Epithelial cell of esophagus (primary cell): ENCODE results near the gene APOBEC3B.

Source experiments
- DNase-seq: peaks from one replicate; pipeline ENCODE4 v3.0.0; 2010; ENCODE audit warnings: low read depth
- H3K4me3 ChIP-seq: 2 replicates; pipeline ENCODE4 v1.5.1; 2011; ENCODE audit warnings: mild to moderate bottlenecking, low read length, control low read depth
- CTCF ChIP-seq: IDR thresholded peaks from 2 replicates; pipeline ENCODE4 v1.5.1; 2011; ENCODE audit warnings: low read depth, mild to moderate bottlenecking, low read length, control low read depth, inconsistent platforms; ENCODE audit not compliant: insufficient read depth; ENCODE audit errors: missing control alignments

Gene APOBEC3B

DNA sequence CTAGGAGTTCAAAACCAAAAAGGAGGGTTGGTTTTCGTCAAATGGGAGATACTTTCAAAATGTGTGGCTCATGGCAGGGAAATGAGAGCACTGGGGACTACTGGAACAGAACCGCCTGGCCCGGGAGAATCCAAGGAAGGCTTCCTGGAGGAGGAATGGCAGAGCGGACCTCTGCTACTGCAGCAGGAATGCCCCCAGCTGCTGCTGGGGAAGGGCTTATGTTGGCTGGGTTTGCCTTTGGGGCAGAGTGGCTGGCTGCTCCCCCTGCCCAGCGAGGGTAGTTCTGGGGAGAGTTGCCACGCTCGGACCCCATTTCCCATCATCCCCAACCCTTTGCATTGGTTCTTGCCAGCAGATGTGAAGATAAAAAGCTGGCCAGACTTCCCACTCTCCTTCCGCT is 35.4 kb upstream of the APOBEC3B start:
- no peak for DNase-seq
- H3K4me3 ChIP-seq, result no peak overlapping the region
- no peak for TF ChIP-seq CTCF

DNA sequence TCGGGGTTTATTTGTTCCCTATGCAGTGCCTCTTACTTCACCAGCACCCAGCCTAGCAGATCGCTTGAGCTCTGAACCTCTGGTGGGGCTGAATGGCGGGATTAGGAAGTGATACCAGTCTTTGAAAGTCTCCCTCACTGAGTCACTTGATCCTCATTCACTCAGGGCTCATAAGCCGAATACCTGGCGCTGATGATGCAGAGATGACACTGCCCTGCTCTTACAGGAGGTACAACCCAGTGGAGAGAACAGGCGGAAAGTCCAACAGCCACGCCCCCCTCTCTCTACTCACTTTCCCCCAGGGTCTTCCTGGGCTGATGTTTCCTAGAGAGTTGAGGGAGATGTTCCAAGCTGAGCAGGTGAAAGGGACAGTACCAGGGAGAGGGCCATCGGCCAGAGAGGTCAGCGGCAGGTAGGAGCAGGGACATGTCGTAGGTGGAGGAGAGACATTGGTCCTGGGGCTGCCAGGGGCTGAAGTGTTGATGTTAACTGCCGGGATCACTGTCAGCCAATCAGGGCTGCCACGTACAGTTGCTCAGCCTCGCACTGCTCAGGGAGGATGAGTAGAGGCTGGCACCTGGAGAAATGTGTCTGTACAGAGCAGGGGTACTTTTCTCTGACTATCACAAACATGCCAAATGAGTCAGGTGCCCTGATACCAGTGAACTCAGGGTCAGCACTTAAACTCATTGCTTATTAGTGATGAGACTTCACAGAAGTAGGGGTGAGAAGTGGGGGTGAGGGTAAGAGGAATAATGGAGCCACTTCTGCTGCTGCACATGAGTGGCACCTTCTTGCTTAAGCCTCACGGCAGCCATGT is 34.6 kb upstream of the APOBEC3B start:
- no peak overlapping the region for H3K4me3 ChIP-seq
- DNase-seq, result peak; percentile 79
- TF ChIP-seq CTCF, result no peak

DNA sequence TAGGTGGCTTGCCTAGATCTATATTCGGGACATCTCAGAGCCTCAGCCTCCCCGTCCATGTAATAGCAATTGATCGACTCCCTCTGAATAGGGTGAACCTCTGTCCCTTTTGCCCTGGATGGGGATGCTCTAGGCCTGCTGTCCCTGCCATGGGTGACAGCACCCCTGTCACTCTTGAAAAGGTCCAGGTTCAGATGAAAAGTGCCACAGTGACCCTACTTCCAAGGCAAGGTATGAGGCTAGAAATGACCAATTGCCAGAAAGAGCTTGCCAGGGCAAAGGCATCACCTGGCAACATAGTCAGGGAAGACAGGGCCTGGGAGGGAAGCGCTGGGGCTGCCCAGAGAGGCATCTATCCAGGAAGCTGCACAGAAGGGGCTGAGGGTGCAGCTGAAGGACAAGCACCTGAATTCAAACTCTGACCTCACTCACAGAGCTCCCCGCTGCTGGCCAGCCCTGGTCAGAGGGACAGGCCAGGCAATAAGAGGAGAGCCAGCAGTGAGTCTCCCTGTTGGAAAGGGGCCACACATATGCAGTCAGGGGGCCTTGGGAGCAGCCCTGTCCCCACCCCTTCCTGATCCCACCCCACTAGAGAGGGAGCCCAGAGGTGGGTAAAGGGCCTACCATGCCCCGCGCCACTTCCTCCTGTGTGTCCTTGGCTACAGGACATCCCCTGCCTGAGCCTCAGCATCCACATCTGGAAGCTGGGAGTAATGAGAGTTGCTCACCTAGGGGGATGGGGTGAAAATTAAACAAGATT is 33.8 kb upstream of the APOBEC3B start:
- no peak for DNase-seq
- no peak overlapping the region for H3K4me3 ChIP-seq
- no peak for TF ChIP-seq CTCF

DNA sequence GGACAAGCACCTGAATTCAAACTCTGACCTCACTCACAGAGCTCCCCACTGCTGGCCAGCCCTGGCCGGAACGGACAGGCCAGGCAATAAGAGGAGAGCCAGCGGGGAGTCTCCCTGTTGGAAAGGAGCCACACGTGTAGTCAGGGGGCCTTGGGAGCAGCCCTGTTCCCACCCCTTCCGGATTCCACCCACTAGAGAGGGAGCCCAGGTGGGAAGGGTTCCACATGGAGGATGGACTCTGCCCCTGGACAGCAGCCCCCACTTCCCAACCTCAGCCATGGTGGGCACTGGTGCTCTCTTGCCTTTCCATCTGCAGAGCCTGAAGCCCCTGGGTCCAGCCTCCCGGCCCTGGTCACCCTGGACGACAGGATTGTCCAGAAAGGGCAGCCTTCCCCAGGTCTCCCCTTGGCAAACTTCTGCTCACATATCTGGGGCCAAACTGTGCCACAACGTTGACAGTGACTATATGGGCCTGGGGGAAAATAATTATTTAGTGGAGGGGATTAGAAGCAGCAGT is 32.2 kb upstream of the APOBEC3B start:
- TF ChIP-seq CTCF, result no peak
- no peak for DNase-seq
- H3K4me3 ChIP-seq, result no peak overlapping the region

DNA sequence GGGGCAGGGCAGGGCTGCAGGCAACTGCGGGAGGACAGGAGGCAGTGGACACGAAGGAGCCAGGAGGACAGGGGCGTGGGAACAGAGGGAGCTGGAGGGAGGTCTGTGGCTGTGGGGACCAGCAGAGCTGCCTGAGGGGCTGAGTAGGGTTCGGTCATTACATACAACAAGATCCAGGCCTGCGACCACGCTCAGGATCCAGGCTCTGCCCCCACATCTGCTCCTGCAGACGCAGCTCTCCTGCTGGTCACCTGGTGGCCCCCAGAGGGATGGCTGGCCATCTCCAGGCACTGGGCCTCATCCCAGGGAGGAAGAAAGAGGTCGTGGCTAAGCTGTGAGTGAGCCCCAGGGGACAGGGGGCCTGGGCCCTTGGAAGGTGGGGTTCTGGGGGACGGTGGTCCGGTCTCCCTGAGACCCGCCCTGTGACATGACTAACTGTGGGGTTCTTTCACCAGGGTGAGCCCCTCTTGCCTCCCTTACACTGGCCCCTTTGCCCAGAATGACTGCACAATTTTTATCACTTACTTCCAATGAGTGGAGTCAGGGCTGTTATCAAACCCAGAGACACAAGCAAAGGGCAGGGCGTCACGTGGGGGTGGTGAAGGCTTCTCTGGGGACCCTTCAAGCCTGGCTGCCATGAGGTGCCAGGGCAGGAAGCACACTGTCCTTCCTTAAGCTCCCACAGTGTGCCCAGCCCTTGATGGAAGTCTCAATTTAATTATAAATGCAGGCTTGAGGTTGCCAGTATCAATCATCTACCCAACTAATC is 31.4 kb upstream of the APOBEC3B start:
- TF ChIP-seq CTCF, result no peak
- no peak overlapping the region for H3K4me3 ChIP-seq
- DNase-seq, result no peak

- no peak for TF ChIP-seq CTCF
- H3K4me3 ChIP-seq, result no peak overlapping the region
- no peak for DNase-seq
These were observed 30.4 kb upstream of the APOBEC3B start for GRCh38 chr22:38951734-38952133.
